ENCODE data around the gene SLC17A3. TPM values are rescaled to one million over a fixed set of nuclear protein-coding genes. Genes with fewer than 3 reads are reported as not detected.

The SLC17A3 gene
- total and polyA plus RNA-seq, 2 donors (not counting 3 experiments of a cell fraction or from before 2014, with no cell fraction given) = not detected

GRCh38 chr6:25874822-25875562 is 949 bp upstream of the SLC17A3 start:
- no peak for DNase-seq (ENCODE audit: low read depth, low spot score)
- Histone ChIP-seq H4K20me1 (replicated peaks; ENCODE audit: control insufficient read depth, extremely low read depth, insufficient read depth, low read length) (no peaks in the 10 kb centered on the region), H3K4me3 (replicated peaks in 1 of 3; ENCODE audit: insufficient read depth in 1 of 3, low read depth in 1 of 3, low read length in 3 of 3) (no peak overlapping the region), H3K9me3 (replicated peaks; ENCODE audit: control insufficient read depth, insufficient read depth, low read length) (no peaks in the 10 kb centered on the region), H3K36me3 (ENCODE audit: control insufficient read depth in 2 of 2, extremely low read depth in 1 of 2, insufficient read depth in 2 of 2, low read length in 2 of 2) (no peaks in the 10 kb centered on the region), H3K9me1 (replicated peaks; ENCODE audit: control insufficient read depth, extremely low read depth, insufficient read depth, low read length) (no peaks in the 10 kb centered on the region), H3K27me3 (ENCODE audit: control insufficient read depth in 2 of 2, insufficient read depth in 2 of 2, low read length in 2 of 2) (peaks cover 0 to 4% of the 10 kb centered on the region in 2 experiments), H3K4me2 (ENCODE audit: insufficient read depth, low read length) (no peak overlapping the region), H2AFZ (ENCODE audit: low read depth, low read length) (no peak overlapping the region), H3K4me1 (ENCODE audit: control insufficient read depth, extremely low read depth, insufficient read depth, low read length) (no peaks in the 10 kb centered on the region), H3K27ac (ENCODE audit: insufficient read depth, low read depth, low read length) (no peak overlapping the region), H3K79me2 (ENCODE audit: control insufficient read depth, insufficient read depth, low read length) (no peaks in the 10 kb centered on the region), H3K9ac (replicated peaks; ENCODE audit: extremely low read depth, insufficient read depth, low read length) (no peak overlapping the region)
- no TSS peak for BruUV-seq (replicated peaks)
- dilution Hi-C loops (cut with MboI; ENCODE audit: extremely low pct_ligation_motif_present, low sequenced_read_pairs) = no loop called here
- no peak for FAIRE-seq
- CTCF ChIA-PET = interaction anchor here (1.4 kb wide), 1 partner anchor 13 kb away, joined by 3 read pairs; no protein-coding TSS in a partner anchor
- TF ChIP-seq MYC (IDR thresholded peaks at IDR 0.05; ENCODE audit: low read depth, low read length) (no peak), FOS (IDR thresholded peaks at IDR 0.05; ENCODE audit: borderline replicate concordance, insufficient read depth, low read length) (no peak), MAX (IDR thresholded peaks at IDR 0.05; ENCODE audit: insufficient read depth, insufficient read length) (no peak), POLR2A (IDR thresholded peaks at IDR 0.05; ENCODE audit: low read depth, low read length) (no peak), POLR2AphosphoS5 (IDR thresholded peaks at IDR 0.05; ENCODE audit: insufficient read depth, low read depth, low read length) (no peak), EZH2 (IDR thresholded peaks at IDR 0.05; ENCODE audit: borderline replicate concordance, low read depth, low read length, severe bottlenecking) (no peak), JUN (IDR thresholded peaks at IDR 0.05; ENCODE audit: borderline replicate concordance, insufficient read depth, insufficient read length, low read depth) (no peak), GATA2 (IDR thresholded peaks at IDR 0.05; ENCODE audit: insufficient read depth, insufficient read length, low read depth, low read length) (no peak), CTCF (IDR thresholded peaks at IDR 0.05; ENCODE audit: extremely low read depth in 1 of 2, insufficient read depth in 1 of 2, low read depth in 1 of 2, low read length in 2 of 2) (no peak)
- intact Hi-C loops (cut with micrococcal nuclease) = no loop called here
- POLR2A ChIA-PET = no interaction called here
